ENCODE measurements around the gene ARMC5.

The ARMC5 gene

GRCh38 chr16:31461201-31461920 is 2.1 kb downstream of the ARMC5 start:
- DNase-seq (ENCODE audit: low read depth, low spot score), result no peak

DNA sequence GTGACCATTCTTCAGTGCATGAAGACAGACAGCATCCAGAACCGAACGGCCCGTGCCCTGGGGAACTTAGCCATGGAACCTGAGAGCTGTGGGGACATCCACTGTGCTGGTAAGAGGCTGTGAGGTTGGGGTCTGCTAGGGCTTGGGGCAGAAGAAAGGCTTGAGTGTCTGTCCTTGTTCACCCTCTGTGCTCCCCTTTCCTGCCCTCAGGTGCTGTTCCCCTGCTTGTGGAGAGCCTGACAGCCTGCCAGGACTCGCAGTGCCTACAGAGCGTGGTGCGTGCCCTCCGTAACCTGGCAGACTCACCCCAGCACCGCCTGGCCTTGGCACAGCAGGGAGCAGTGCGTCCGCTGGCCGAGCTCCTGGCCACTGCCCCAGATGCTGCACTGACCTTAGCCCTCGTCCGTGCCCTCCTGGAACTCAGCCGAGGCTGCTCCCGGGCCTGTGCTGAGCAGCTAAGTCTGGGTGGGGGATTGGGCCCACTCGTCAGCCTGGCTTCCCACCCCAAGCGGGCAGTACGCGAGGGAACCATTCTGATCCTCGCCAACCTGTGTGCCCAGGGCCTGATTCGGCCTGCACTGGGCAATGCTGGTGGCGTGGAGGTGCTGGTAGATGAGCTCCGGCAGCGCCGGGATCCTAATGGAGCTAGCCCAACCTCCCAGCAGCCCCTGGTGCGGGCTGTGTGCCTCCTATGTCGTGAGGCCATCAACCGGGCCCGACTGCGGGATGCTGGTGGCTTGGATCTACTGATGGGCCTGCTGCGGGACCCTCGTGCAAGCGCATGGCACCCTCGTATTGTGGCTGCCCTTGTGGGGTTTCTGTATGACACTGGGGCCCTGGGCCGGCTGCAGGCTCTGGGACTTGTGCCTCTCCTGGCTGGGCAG is 2.9 kb downstream of the ARMC5 start:
- DNase-seq (ENCODE audit: low read depth, low spot score), result no peak

- DNase-seq (ENCODE audit: low read depth, low spot score), result no peak
These were observed 5.1 kb downstream of the ARMC5 start for GRCh38 chr16:31464348-31464769.

DNA sequence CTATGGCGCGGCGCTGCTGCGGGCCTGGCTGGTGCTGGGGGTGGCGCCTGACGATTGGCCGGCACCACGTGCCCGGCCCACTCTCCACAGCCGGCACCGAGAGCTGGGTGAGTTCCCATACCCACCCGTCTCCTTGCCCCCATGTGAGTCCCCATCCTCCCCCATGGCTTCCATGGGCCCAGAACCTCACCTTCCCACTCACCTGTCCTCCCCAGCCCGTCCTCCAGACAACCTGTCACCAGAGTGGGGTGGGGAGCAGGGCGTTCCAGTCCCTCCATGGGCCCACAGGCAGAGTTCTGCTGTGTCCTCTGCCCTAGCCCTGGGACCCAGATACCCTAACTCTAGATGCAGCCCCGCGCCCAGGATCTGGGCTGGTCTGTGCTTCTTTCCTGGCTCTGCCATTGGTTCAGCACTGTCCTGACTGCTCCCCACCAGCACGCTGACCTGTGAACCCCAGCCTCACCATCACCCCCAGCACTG is 5.5 kb downstream of the ARMC5 start:
- no peak for DNase-seq (ENCODE audit: low read depth, low spot score)

- DNase-seq (ENCODE audit: low read depth, low spot score), result no peak
These were observed 6.6 kb downstream of the ARMC5 start for GRCh38 chr16:31465788-31466370.

DNA sequence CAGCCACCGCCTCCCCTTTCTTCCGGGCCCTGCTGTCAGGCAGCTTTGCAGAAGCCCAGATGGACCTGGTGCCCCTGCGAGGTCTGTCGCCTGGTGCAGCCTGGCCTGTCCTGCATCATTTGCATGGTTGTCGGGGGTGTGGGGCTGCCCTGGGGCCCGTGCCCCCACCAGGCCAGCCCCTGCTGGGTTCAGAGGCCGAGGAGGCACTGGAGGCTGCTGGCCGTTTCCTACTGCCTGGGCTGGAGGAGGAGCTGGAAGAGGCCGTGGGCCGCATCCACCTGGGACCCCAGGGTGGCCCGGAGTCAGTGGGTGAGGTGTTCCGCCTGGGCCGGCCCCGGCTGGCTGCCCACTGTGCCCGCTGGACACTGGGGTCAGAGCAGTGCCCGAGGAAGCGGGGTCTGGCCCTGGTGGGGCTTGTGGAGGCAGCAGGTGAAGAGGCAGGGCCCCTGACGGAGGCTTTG is 7.1 kb downstream of the ARMC5 start:
- no peak for DNase-seq (ENCODE audit: low read depth, low spot score)

DNA sequence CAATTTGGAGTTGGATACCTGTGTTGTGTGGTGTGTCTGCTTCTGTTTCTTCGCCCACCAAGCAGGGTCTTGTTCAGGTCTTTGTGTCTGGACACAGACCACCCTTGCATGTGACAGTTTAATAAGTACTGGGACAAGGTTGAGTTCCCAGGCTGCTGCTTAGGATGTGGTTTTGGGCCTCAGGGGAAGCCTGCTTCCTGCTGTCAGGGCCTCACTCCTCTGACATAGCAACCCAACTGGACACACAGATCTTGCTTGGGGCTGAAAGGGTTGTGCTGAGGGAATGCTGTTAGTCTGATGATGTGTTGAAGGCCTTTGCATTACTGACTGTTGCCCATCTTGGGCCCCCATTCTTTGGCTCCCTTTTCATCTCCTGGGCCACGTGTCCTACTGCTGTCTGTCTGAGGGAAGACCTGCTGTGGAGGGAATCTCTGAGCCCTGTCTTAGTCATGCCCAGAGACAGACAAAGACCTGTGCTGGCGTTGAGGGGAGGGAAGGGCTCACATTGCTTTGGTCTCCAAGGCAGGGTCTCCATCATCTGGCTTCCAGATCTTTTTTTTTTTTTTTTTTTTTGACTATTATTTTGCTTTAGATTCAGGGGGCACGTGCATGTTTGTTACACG is 8.0 kb downstream of the ARMC5 start:
- no peak for DNase-seq (ENCODE audit: low read depth, low spot score)

DNA sequence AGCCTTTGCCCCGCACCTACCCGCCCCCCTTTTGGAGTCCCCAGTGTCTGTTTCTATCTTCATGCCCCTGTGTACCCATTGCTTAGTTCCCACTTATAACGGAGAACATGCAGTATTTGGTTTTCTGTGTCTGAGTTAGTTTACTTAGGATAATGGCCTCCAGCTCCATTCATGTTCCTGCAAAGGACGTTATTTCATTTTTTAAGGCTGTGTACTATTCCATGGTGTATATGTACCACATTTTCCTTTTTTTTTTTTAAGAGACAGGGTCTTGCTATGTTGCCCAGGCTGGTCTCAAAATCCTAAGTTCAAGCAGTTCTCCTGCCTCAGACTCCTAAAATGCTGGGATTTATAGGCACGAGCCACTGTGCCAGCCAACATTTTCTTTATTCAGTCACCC is 8.6 kb downstream of the ARMC5 start:
- DNase-seq (ENCODE audit: low read depth, low spot score), result no peak

- DNase-seq (ENCODE audit: low read depth, low spot score), result no peak
These were observed 11.3 kb downstream of the ARMC5 start for GRCh38 chr16:31470615-31471014.

GRCh38 chr16:31471241-31471874 is 12.1 kb downstream of the ARMC5 start:
- no peak for DNase-seq (ENCODE audit: low read depth, low spot score)

GRCh38 chr16:31471875-31472708 is 12.8 kb downstream of the ARMC5 start, which contains the start of gene TGFB1I1:
Gene TGFB1I1 (plus strand): TSS chr16:31472152. CDS start chr16:31472189, 37 bp downstream.
- no peak for DNase-seq (ENCODE audit: low read depth, low spot score)

DNA sequence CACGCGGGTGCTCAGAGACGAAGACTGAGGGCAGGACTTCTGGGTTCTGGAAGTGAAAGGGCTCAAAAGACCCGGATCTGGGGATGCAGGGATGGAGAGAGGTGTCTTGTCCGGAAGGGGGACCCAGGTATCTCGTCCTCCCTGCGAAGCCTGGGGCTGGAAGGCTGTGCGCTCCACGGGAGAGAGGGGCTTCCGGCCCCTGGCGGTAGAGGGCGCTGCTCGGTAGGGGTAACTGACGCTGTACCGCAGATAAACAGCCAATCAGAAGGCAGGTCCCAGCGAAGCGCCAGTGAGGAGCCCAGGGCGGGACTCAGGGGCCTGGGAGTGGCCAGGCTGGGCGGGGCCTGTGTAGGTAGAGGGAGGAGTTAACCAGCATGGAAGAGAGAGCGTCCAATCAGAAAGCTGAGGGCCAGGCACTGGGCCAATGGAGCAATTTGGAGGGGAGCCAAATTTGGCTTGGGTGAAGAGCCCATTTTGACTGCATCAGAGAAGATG is 13.5 kb downstream of the ARMC5 start:
- peak; percentile 71 for DNase-seq (ENCODE audit: low read depth, low spot score)

DNA sequence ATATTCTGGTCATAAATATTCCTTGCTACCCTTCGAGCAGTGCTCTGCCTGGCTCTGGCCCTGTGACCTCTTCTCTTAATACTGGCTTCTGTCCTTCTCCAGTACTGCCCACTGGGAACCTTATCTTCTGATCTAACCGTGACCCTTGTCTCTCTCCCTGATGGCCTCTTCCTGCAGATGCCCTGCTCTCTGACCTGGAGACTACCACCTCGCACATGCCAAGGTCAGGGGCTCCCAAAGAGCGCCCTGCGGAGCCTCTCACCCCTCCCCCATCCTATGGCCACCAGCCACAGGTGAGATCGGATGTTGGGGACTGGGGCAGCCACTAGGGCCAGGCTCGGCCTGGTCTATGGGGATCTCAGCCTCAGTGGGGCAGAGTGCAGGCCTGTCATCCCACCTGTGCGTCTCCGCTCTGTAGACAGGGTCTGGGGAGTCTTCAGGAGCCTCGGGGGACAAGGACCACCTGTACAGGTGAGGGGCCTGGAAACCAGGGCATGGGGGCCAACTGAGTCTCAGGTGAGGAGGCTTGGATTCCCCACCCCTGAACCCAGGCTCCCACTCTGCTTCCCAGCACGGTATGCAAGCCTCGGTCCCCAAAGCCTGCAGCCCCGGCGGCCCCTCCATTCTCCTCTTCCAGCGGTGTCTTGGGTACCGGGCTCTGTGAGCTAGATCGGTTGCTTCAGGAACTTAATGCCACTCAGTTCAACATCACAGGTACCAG is 14.1 kb downstream of the ARMC5 start:
- DNase-seq (ENCODE audit: low read depth, low spot score), result no peak

DNA sequence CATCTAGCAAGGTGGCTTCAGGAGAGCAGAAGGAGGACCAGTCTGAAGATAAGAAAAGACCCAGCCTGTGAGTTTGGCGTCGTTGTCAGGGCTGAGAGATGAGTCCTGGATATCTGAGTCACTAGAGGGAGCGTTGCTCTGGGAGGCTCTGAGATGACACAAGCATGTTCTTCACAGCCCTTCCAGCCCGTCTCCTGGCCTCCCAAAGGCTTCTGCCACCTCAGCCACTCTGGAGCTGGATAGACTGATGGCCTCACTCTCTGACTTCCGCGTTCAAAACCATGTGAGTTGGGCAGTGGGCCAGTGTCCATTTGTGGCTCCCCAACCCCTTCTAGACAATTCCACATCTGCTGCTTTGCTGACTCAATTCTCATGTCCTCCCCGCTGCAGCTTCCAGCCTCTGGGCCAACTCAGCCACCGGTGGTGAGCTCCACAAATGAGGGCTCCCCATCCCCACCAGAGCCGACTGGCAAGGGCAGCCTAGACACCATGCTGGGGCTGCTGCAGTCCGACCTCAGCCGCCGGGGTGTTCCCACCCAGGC is 14.9 kb downstream of the ARMC5 start:
- no peak for DNase-seq (ENCODE audit: low read depth, low spot score)

GRCh38 chr16:31474773-31475738 is 15.8 kb downstream of the ARMC5 start:
- DNase-seq (ENCODE audit: low read depth, low spot score), result no peak

DNA sequence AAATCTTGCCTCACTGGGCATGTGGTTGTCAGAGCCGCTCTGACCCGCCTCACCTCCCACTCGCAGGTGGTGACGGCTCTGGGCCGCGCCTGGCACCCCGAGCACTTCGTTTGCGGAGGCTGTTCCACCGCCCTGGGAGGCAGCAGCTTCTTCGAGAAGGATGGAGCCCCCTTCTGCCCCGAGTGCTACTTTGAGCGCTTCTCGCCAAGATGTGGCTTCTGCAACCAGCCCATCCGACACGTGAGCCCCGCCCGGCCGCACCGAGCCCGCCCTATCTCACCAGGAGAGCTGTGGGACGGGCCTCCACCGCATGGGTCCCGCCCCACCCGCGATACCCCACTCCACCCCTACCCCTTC is 16.6 kb downstream of the ARMC5 start:
- no peak for DNase-seq (ENCODE audit: low read depth, low spot score)

GRCh38 chr16:31476303-31477219 is 17.3 kb downstream of the ARMC5 start:
- no peak for DNase-seq (ENCODE audit: low read depth, low spot score)

All from brain pericyte (primary cell).